HepG2 (cell line): ENCODE data around the gene EWSR1. TPM values are rescaled to one million over a fixed set of nuclear protein-coding genes. Genes with fewer than 3 reads are reported as not detected.

Experiments
- BCL6 ChIP-seq: IDR thresholded peaks from 2 replicates; pipeline ENCODE4 v1.6.1; 2016; ENCODE audit warnings: missing genetic modification reagents, missing compliant biosample characterization
- DNMT3B ChIP-seq: conservative IDR thresholded peaks from 2 replicates; pipeline ENCODE4 v1.6.1; 2016; ENCODE audit warnings: missing biosample characterization, control low read depth
- GATAD1 ChIP-seq: IDR thresholded peaks from 2 replicates; pipeline ENCODE4 v1.6.1; 2016; ENCODE audit warnings: missing genetic modification reagents, missing compliant biosample characterization
- GFI1 ChIP-seq: sonication (generic); formaldehyde crosslinking; IDR thresholded peaks from 2 replicates; pipeline ENCODE4 v1.5.0; 2020; ENCODE audit warnings: missing genetic modification reagents, mild to moderate bottlenecking, borderline replicate concordance
- GMEB2 ChIP-seq: IDR thresholded peaks from 2 replicates; pipeline ENCODE4 v1.6.1; 2016; ENCODE audit warnings: missing biosample characterization, missing genetic modification reagents, low read depth
- MED8 ChIP-seq: sonication (generic); formaldehyde crosslinking; IDR thresholded peaks from 2 replicates; pipeline ENCODE4 v1.8.1; 2023; ENCODE audit warnings: mild to moderate bottlenecking, missing genetic modification reagents; ENCODE audit not compliant: insufficient replicate concordance
- RBFOX2 ChIP-seq: fragments of 200-400 bp; formaldehyde crosslinking; IDR thresholded peaks from 2 replicates; pipeline ENCODE4 v1.6.1; 2017; ENCODE audit warnings: low read depth, mild to moderate bottlenecking, low read length
- SAFB2 ChIP-seq: sonication (generic); formaldehyde crosslinking; IDR thresholded peaks from 2 replicates; pipeline ENCODE4 v1.5.1; 2020; ENCODE audit warnings: missing genetic modification reagents, low read depth, mild to moderate bottlenecking, borderline replicate concordance
- ZHX2 ChIP-seq, 2 experiments: sonication (generic) in 1 of 2; formaldehyde crosslinking in 1 of 2; IDR thresholded peaks; 2 replicates each; pipeline versions ENCODE4 v1.6.1 to v1.9.0; 2014 to 2022; ENCODE audit warnings: antibody characterized with exemption in 1 of 2, borderline replicate concordance in 1 of 2, inconsistent platforms in 1 of 2, low read depth in 1 of 2, missing genetic modification reagents in 1 of 2
- ZNF136 ChIP-seq: sonication (generic); formaldehyde crosslinking; IDR thresholded peaks from 2 replicates; pipeline ENCODE4 v1.8.1; 2022; ENCODE audit warnings: low read depth, mild to moderate bottlenecking, moderate library complexity, missing genetic modification reagents
- ZNF670 ChIP-seq: sonication (generic); formaldehyde crosslinking; IDR thresholded peaks from 2 replicates; pipeline ENCODE4 v1.8.0; 2022; ENCODE audit warnings: mild to moderate bottlenecking, missing genetic modification reagents, borderline replicate concordance
- polyA plus RNA-seq, 8 experiments: library from polyadenylated mRNA; depleted of rRNA in 3 of 8; stranded (reverse) in 7 of 8; unstranded in 1 of 8; fragments of >200 nt; fragmentation: Illumina TruSeq in 4 of 8; extraction: Trizol in 4 of 8; gene quantifications; 2 replicates each; pipeline versions ENCODE4 v1.2.1 to v1.2.3, GENCODE V29; 2011 to 2016; ENCODE audit warnings: low read depth in 4 of 8, missing spikeins in 1 of 8, mixed read lengths in 1 of 8; ENCODE audit not compliant: insufficient read depth in 1 of 8
- total RNA-seq, 5 experiments: library from RNA; depleted of rRNA; stranded (reverse); fragments of >200 nt; fragmentation: Illumina TruSeq; extraction: Trizol; gene quantifications; 2 replicates each; pipeline ENCODE4 v1.2.3, GENCODE V29; 2016; ENCODE audit warnings: low read depth in 1 of 5
- TF ChIP-seq, protein P1 (sequence below): sonication (generic); formaldehyde crosslinking; IDR thresholded peaks from 2 replicates; pipeline ENCODE4 v1.4.0; 2020; ENCODE audit warnings: mild to moderate bottlenecking, missing genetic modification reagents
- TF ChIP-seq, protein P2 (sequence below): sonication (generic); formaldehyde crosslinking; conservative IDR thresholded peaks from 2 replicates; pipeline ENCODE4 v1.8.0; 2022; ENCODE audit warnings: mild to moderate bottlenecking, moderate library complexity, missing genetic modification reagents

The EWSR1 gene
- total and polyA plus RNA-seq, 2 of the 13 experiments (the other 11 are each of a cell fraction or from before 2014, with no cell fraction given): 211 to 326 TPM

DNA sequence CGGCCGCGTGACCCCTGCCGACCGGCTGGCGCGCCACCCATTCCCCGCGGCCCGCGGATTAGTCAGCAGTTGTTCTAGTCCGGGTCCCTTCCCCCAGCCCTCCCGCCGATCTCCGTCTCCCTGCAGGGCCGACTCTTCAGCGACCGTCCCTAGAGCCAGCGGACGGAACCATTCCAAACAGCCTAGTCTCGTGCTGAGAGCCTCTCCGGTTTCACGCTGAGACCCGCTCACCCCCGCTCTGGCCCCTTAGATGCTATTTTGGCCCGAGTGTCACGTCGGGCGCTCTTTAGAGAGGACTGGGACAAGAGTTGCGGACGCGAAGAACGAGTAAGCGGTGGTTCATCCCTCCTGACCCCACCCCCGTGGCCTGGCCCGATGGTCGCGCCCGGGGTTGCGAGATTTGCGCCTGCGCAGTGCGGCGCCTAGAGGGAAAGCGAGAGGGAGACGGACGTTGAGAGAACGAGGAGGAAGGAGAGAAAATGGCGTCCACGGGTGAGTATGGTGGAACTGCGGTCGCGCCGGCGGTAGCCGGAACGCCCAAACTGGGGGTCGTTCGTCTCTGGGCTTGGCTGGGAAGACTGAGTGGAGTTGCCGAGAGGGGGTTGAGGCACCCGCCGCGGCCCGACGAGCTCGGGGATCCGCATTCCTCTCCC lies at the start of gene EWSR1, which contains the start of gene RHBDD3 (continued):
- TF ChIP-seq, protein P1, sequence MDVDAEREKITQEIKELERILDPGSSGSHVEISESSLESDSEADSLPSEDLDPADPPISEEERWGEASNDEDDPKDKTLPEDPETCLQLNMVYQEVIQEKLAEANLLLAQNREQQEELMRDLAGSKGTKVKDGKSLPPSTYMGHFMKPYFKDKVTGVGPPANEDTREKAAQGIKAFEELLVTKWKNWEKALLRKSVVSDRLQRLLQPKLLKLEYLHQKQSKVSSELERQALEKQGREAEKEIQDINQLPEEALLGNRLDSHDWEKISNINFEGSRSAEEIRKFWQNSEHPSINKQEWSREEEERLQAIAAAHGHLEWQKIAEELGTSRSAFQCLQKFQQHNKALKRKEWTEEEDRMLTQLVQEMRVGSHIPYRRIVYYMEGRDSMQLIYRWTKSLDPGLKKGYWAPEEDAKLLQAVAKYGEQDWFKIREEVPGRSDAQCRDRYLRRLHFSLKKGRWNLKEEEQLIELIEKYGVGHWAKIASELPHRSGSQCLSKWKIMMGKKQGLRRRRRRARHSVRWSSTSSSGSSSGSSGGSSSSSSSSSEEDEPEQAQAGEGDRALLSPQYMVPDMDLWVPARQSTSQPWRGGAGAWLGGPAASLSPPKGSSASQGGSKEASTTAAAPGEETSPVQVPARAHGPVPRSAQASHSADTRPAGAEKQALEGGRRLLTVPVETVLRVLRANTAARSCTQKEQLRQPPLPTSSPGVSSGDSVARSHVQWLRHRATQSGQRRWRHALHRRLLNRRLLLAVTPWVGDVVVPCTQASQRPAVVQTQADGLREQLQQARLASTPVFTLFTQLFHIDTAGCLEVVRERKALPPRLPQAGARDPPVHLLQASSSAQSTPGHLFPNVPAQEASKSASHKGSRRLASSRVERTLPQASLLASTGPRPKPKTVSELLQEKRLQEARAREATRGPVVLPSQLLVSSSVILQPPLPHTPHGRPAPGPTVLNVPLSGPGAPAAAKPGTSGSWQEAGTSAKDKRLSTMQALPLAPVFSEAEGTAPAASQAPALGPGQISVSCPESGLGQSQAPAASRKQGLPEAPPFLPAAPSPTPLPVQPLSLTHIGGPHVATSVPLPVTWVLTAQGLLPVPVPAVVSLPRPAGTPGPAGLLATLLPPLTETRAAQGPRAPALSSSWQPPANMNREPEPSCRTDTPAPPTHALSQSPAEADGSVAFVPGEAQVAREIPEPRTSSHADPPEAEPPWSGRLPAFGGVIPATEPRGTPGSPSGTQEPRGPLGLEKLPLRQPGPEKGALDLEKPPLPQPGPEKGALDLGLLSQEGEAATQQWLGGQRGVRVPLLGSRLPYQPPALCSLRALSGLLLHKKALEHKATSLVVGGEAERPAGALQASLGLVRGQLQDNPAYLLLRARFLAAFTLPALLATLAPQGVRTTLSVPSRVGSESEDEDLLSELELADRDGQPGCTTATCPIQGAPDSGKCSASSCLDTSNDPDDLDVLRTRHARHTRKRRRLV (CRISPR knock-in tag): no peak; the same call in 1 of the 2 replicates
- TF ChIP-seq GMEB2 (no peak), ZNF136 (CRISPR knock-in tag) (peak; percentile 72), RBFOX2 (peak; percentile 94), GFI1 (CRISPR knock-in tag) (no peak), ZHX2 (IDR thresholded peaks at IDR 0.05; ENCODE audit: low read depth) (0 out of 2 replicates have a peak, but pooled peaks have one; percentile 21), ZHX2 (CRISPR knock-in tag; IDR thresholded peaks at IDR 0.05; ENCODE audit: borderline replicate concordance) (no peak), SAFB2 (CRISPR knock-in tag) (no peak), GATAD1 (CRISPR knock-in tag) (peak; percentile 74), DNMT3B (CRISPR knock-in tag) (peak; percentile 56; the same call in 1 of the 2 replicates), BCL6 (CRISPR knock-in tag) (no peak), MED8 (CRISPR knock-in tag) (peak; percentile 65), ZNF670 (CRISPR knock-in tag) (peak; percentile 56; the same call in 1 of the 2 replicates)
- TF ChIP-seq, protein P2, sequence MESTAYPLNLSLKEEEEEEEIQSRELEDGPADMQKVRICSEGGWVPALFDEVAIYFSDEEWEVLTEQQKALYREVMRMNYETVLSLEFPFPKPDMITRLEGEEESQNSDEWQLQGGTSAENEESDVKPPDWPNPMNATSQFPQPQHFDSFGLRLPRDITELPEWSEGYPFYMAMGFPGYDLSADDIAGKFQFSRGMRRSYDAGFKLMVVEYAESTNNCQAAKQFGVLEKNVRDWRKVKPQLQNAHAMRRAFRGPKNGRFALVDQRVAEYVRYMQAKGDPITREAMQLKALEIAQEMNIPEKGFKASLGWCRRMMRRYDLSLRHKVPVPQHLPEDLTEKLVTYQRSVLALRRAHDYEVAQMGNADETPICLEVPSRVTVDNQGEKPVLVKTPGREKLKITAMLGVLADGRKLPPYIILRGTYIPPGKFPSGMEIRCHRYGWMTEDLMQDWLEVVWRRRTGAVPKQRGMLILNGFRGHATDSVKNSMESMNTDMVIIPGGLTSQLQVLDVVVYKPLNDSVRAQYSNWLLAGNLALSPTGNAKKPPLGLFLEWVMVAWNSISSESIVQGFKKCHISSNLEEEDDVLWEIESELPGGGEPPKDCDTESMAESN: peak; percentile 68
